ENCODE measurements around the gene NAV3.

DNA sequence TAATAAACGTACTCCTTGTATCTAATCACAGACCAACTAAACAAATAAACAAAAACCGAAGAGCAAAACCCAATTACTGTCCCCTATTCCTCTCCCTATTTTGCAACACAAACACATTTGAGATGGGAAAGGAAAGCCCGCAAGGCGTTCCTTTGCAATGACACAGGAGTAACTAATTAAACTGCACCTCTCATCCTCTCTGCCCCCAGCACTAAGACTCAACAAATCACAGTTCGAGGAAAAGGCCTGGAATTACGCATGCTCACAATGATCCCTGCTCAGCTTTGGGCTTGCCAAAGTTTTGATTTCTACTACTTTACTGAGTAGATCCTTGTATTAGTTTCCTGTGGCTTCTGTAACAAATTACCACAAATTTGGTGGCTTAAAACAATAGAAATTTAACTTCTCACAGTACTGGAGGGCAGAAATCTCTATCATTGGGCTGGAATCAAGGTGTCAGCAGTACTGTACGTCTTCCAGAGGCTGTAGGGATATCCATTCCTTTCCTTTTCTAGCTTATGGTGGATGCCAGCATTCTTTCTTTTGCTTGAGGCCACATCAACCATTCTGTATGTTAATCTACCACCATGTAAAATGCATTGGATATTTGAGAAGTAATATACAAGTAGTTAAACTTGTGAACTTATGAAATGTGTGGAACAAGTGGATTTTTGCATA, 123.0 kb downstream of the NAV3 start:
- TF ChIP-seq EP300 (IDR thresholded peaks at IDR 0.05) (no peak), POLR2A (IDR thresholded peaks at IDR 0.05) (no peak)
